OCI-M2 (cell line): ENCODE measurements around the gene ANKRD12.
"Not testable (repeated sequence)": the region's sequence is repeated elsewhere in the genome, so short reads cannot be mapped to it uniquely, and the experiment has no call there.

ENCODE experiments used
- DNase-seq: peaks from one replicate; lab custom pipeline; 2025; ENCODE audit not compliant: unreplicated experiment; lab: John Stamatoyannopoulos, UW

Gene ANKRD12

GRCh38 chr18:9140984-9141383 lies 4.4 kb downstream of the ANKRD12 start:
- no peak for DNase-seq

- no peak for DNase-seq
Measured at GRCh38 chr18:9146224-9146623, 9.6 kb downstream of the ANKRD12 start.

- DNase-seq: no peak
Measured at GRCh38 chr18:9147440-9148202, 11.0 kb downstream of the ANKRD12 start.

GRCh38 chr18:9148203-9148552 lies 11.6 kb downstream of the ANKRD12 start:
- no peak for DNase-seq

- no peak for DNase-seq
Measured at GRCh38 chr18:9150121-9150520, 13.5 kb downstream of the ANKRD12 start.

- no peak for DNase-seq
Measured at GRCh38 chr18:9153256-9153655, 16.7 kb downstream of the ANKRD12 start.

GRCh38 chr18:9156604-9157249 lies 20.1 kb downstream of the ANKRD12 start:
- DNase-seq: no peak

- no peak for DNase-seq
Measured at GRCh38 chr18:9157806-9158205, 21.2 kb downstream of the ANKRD12 start.

- DNase-seq: no peak
Measured at GRCh38 chr18:9160014-9160413, 23.4 kb downstream of the ANKRD12 start.

GRCh38 chr18:9162663-9163062 lies 26.1 kb downstream of the ANKRD12 start:
- not testable (repeated sequence) for DNase-seq

GRCh38 chr18:9164149-9164548 lies 27.6 kb downstream of the ANKRD12 start:
- not testable (repeated sequence) for DNase-seq

GRCh38 chr18:9165883-9166282 lies 29.3 kb downstream of the ANKRD12 start:
- DNase-seq: not testable (repeated sequence)

- DNase-seq: not testable (repeated sequence)
Measured at GRCh38 chr18:9169515-9169914, 32.9 kb downstream of the ANKRD12 start.

GRCh38 chr18:9171919-9172318 lies 35.3 kb downstream of the ANKRD12 start:
- not testable (repeated sequence) for DNase-seq

GRCh38 chr18:9172506-9173127 lies 36.0 kb downstream of the ANKRD12 start:
- DNase-seq: no peak

- DNase-seq: no peak
Measured at GRCh38 chr18:9173770-9174233, 37.2 kb downstream of the ANKRD12 start.

GRCh38 chr18:9174302-9174701 lies 37.7 kb downstream of the ANKRD12 start:
- DNase-seq: no peak

GRCh38 chr18:9175115-9175514 lies 38.5 kb downstream of the ANKRD12 start:
- DNase-seq: no peak

GRCh38 chr18:9177031-9177430 lies 40.5 kb downstream of the ANKRD12 start:
- DNase-seq: no peak

- DNase-seq: no peak
Measured at GRCh38 chr18:9177466-9177865, 40.9 kb downstream of the ANKRD12 start.

- no peak for DNase-seq
Measured at GRCh38 chr18:9178557-9178956, 42.0 kb downstream of the ANKRD12 start.

- no peak for DNase-seq
Measured at GRCh38 chr18:9181275-9181674, 44.7 kb downstream of the ANKRD12 start.
